Loucy (cell line): Measurements from ENCODE around the gene TRIM41.

Experiments
- CTCF ChIP-seq: fragments of 200-600 bp; sonication (generic); conservative IDR thresholded peaks from 2 replicates; pipeline ENCODE4 v1.5.1; 2014; ENCODE audit warnings: mild to moderate bottlenecking, antibody characterized with exemption, low read length
- EZH2phosphoT487 ChIP-seq: fragments of 200-600 bp; IDR thresholded peaks from 2 replicates; pipeline ENCODE4 v1.6.1; 2018; ENCODE audit warnings: antibody characterized with exemption, mild to moderate bottlenecking, moderate library complexity, borderline replicate concordance

GRCh38 chr5:181243564-181244343 lies 20.7 kb downstream of the TRIM41 start, which contains the start of gene RACK1:
- TF ChIP-seq CTCF: no peak
- no peak for TF ChIP-seq EZH2phosphoT487
